ENCODE measurements around the gene STAM2. TPM values are rescaled to one million over a fixed set of nuclear protein-coding genes. Genes with fewer than 3 reads are reported as not detected.
"Not testable (repeated sequence)": the region's sequence is repeated elsewhere in the genome, so short reads cannot be mapped to it uniquely, and the experiment has no call there.

The STAM2 gene
- total RNA-seq, 1 donor from 2014 or later: 25.7 TPM

DNA sequence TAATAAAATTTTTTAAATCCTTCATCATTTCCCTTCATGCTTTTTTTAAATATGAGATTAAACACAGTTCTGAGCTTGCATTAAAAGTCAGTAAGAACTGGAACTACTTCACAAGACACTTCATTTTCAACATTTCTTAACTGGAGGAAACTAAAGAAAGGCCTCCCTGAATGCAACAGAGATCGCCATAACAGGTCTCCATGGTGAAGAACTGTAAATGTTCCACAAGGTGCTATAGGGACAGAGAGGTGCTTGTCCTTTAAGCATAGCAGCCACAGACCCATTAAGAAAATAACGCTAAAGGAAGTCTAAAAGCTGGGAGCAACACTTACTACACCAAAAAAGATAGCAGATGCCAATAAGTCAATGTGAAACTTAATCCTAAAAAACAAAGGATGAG is 8.5 kb downstream of the STAM2 start:
- no peaks in the 10 kb centered on the region for H3K36me3 ChIP-seq (ENCODE audit: control insufficient read depth, insufficient read depth, low read length)
- DNase-seq (ENCODE audit: low read depth): no peak
- TF ChIP-seq, protein P1, sequence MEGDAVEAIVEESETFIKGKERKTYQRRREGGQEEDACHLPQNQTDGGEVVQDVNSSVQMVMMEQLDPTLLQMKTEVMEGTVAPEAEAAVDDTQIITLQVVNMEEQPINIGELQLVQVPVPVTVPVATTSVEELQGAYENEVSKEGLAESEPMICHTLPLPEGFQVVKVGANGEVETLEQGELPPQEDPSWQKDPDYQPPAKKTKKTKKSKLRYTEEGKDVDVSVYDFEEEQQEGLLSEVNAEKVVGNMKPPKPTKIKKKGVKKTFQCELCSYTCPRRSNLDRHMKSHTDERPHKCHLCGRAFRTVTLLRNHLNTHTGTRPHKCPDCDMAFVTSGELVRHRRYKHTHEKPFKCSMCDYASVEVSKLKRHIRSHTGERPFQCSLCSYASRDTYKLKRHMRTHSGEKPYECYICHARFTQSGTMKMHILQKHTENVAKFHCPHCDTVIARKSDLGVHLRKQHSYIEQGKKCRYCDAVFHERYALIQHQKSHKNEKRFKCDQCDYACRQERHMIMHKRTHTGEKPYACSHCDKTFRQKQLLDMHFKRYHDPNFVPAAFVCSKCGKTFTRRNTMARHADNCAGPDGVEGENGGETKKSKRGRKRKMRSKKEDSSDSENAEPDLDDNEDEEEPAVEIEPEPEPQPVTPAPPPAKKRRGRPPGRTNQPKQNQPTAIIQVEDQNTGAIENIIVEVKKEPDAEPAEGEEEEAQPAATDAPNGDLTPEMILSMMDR (IDR thresholded peaks at IDR 0.05; ENCODE audit: insufficient read depth, low read length, poor library complexity, severe bottlenecking): no peak
- no peaks in the 10 kb centered on the region for H3K27me3 ChIP-seq (ENCODE audit: control insufficient read depth, insufficient read depth, low read length)
- H3K4me3 ChIP-seq (ENCODE audit: low read depth, low read length): no peak overlapping the region

DNA sequence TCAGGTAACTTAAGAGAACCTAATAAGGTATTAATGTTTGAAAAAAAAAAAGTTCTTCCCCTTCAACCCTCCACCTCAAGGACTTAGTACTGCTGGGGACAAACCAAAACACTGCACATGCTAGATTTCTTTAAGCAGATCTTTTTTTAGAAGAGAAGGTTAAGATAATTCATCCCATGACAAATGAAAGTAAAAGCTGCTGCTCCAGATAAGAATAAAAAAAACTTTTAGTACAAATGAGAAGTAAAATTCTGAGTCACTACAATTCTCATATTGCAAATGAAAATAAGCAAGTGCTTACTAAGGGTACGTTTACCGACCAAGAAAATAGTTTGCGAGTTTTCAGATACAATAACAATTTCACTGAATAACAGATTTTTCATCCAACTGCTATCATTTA is 8.9 kb downstream of the STAM2 start:
- Histone ChIP-seq H3K27me3 (ENCODE audit: control insufficient read depth, insufficient read depth, low read length) (no peaks in the 10 kb centered on the region), H3K4me3 (ENCODE audit: low read depth, low read length) (no peak overlapping the region), H3K36me3 (ENCODE audit: control insufficient read depth, insufficient read depth, low read length) (no peaks in the 10 kb centered on the region)
- DNase-seq (ENCODE audit: low read depth): no peak
- TF ChIP-seq, protein P1 (IDR thresholded peaks at IDR 0.05; ENCODE audit: insufficient read depth, low read length, poor library complexity, severe bottlenecking): no peak

DNA sequence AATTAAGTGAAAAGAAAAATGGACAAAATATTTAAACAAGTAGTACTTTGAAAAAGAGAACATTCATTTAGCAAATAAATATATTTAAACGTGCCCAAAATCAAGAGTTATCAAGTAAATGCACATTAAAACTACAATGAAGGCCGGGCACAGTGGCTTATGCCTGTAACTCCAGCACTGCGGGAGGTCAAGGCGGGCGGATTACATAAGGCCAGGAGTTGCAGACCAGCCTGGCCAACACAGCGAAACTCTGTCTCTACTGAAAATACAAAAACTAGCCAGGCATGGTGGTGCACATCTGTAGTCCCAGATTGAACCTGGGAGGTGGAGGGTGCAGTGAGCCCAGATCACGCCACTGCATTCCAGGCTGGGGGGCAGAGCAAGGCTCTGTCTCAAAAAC is 9.8 kb downstream of the STAM2 start:
- TF ChIP-seq, protein P1 (IDR thresholded peaks at IDR 0.05; ENCODE audit: insufficient read depth, low read length, poor library complexity, severe bottlenecking): no peak
- no peaks in the 10 kb centered on the region for H3K36me3 ChIP-seq (ENCODE audit: control insufficient read depth, insufficient read depth, low read length)
- H3K27me3 ChIP-seq (ENCODE audit: control insufficient read depth, insufficient read depth, low read length): no peaks in the 10 kb centered on the region
- no peak for DNase-seq (ENCODE audit: low read depth)
- H3K4me3 ChIP-seq (ENCODE audit: low read depth, low read length): no peak overlapping the region

DNA sequence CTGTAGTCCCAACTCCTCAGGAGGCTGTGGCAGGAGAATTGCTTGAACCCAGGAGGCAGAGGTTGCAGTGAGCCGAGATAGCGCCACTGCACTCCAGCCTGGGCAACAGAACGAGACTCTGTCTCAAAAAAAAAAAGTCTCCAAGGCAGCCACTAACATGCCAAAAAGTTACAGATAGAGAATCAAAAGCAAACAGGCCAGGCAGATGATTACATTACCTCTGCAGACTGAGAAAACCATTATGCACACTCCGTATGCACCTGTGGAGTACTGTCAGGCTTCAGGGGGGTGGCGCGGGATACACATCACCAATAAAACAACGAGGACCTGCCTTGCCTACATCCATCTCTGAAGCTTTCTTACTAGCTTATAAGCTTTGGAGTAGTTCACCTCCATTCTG is 10.3 kb downstream of the STAM2 start:
- Histone ChIP-seq H3K36me3 (ENCODE audit: control insufficient read depth, insufficient read depth, low read length) (no peaks in the 10 kb centered on the region), H3K27me3 (ENCODE audit: control insufficient read depth, insufficient read depth, low read length) (no peaks in the 10 kb centered on the region), H3K4me3 (ENCODE audit: low read depth, low read length) (no peak overlapping the region)
- TF ChIP-seq, protein P1 (IDR thresholded peaks at IDR 0.05; ENCODE audit: insufficient read depth, low read length, poor library complexity, severe bottlenecking): no peak
- DNase-seq (ENCODE audit: low read depth): no peak

DNA sequence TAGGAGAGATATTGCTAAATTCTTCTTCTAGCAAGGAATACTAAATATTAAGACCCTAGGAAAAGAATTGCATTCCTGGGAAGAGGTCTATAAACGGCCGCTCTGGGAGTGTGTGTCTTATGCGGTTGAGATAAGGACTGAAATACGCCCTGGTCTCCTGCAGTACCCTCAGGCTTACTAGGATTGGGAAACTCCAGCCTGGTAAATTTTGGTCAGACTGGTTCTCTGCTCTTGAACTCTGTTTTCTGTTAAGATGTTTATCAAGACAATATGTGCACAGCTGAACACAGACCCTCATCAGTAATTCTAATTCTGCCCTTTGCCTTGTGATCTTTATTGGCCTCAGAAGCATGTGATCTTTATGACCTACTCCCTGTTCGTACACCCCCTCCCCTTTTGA is 11.9 kb downstream of the STAM2 start:
- H3K4me3 ChIP-seq (ENCODE audit: low read depth, low read length); H3K27me3 ChIP-seq (ENCODE audit: control insufficient read depth, insufficient read depth, low read length); H3K36me3 ChIP-seq (ENCODE audit: control insufficient read depth, insufficient read depth, low read length); DNase-seq (ENCODE audit: low read depth): not testable (repeated sequence)

DNA sequence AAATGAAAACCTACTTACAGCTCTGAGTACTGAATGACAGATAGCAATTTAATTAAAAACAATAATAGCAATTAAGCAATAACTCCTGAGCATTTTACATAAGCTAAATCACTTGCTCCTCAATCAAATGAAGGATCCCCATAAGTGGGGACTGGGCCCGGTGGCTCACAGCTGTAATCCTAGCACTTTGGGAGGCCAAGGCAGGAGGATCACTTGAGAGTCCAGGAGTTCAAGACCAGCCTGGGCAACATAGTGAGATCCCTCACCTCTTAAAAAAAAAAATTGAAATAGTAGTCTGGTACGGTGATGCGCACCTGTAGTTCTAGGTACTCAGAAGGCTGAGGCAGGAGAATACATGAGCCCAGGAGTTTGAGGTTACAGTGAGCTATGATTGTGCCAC is 13.4 kb downstream of the STAM2 start:
- H3K27me3 ChIP-seq (ENCODE audit: control insufficient read depth, insufficient read depth, low read length): no peaks in the 10 kb centered on the region
- no peak overlapping the region for H3K4me3 ChIP-seq (ENCODE audit: low read depth, low read length)
- TF ChIP-seq, protein P1 (IDR thresholded peaks at IDR 0.05; ENCODE audit: insufficient read depth, low read length, poor library complexity, severe bottlenecking): no peak
- no peaks in the 10 kb centered on the region for H3K36me3 ChIP-seq (ENCODE audit: control insufficient read depth, insufficient read depth, low read length)
- no peak for DNase-seq (ENCODE audit: low read depth)

Data from kidney epithelial cell (primary cell).